GM18511 (cell line): ENCODE measurements around the gene GPD1.
"Not testable (repeated sequence)": the region's sequence is repeated elsewhere in the genome, so short reads cannot be mapped to it uniquely, and the experiment has no call there.

ENCODE experiments used
- ATAC-seq: cut with Tn5 transposase; IDR thresholded peaks from one replicate; pipeline ENCODE4 v1.9.1; 2021; ENCODE audit warnings: mild to moderate bottlenecking, moderate library complexity; ENCODE audit not compliant: unreplicated experiment

GPD1 gene

GRCh38 chr12:50120521-50120920, 16.7 kb downstream of the GPD1 start:
- no peak for ATAC-seq

- ATAC-seq: no peak
Observed at GRCh38 chr12:50120953-50121352, 17.1 kb downstream of the GPD1 start.

GRCh38 chr12:50121641-50122040, 17.8 kb downstream of the GPD1 start:
- ATAC-seq: no peak

GRCh38 chr12:50123203-50123602, 19.4 kb downstream of the GPD1 start:
- ATAC-seq: no peak

- no peak for ATAC-seq
Observed at GRCh38 chr12:50127546-50127945, 23.7 kb downstream of the GPD1 start.

- no peak for ATAC-seq
Observed at GRCh38 chr12:50129290-50129689, 25.5 kb downstream of the GPD1 start.

GRCh38 chr12:50132505-50133135, 28.8 kb downstream of the GPD1 start:
- no peak for ATAC-seq

- no peak for ATAC-seq
Observed at GRCh38 chr12:50142993-50143392, 39.2 kb downstream of the GPD1 start.

- no peak for ATAC-seq
Observed at GRCh38 chr12:50145439-50145838, 41.6 kb downstream of the GPD1 start.

- ATAC-seq: no peak
Observed at GRCh38 chr12:50147281-50147680, 43.5 kb downstream of the GPD1 start.

GRCh38 chr12:50148011-50148410, 44.2 kb downstream of the GPD1 start:
- ATAC-seq: not testable (repeated sequence)

GRCh38 chr12:50149311-50149710, 45.5 kb downstream of the GPD1 start:
- ATAC-seq: no peak

- ATAC-seq: no peak
Observed at GRCh38 chr12:50151047-50151687, 47.4 kb downstream of the GPD1 start.

GRCh38 chr12:50154947-50155346, 51.1 kb downstream of the GPD1 start:
- not testable (repeated sequence) for ATAC-seq

GRCh38 chr12:50156641-50157040, 52.8 kb downstream of the GPD1 start:
- ATAC-seq: no peak

- ATAC-seq: no peak
Observed at GRCh38 chr12:50157259-50157658, 53.5 kb downstream of the GPD1 start.

GRCh38 chr12:50160643-50161042, 56.8 kb downstream of the GPD1 start:
- ATAC-seq: no peak
